HepG2 (cell line): Measurements from ENCODE around the gene UBR3. TPM values are rescaled to one million over a fixed set of nuclear protein-coding genes. Genes with fewer than 3 reads are reported as not detected.

Source experiments
- ATAC-seq: fragments of 200-7000 bp; cut with Tn5 transposase; 3 replicates; pipeline ENCODE4 v1.9.1; 2020; ENCODE audit warnings: mild to moderate bottlenecking, moderate library complexity
- BruUV-seq: library from RNA; stranded (reverse); fragments of 400-500 nt; replicated peaks from 2 replicates; lab custom pipeline; 2021; lab: Mats Ljungman, UMichigan
- CTCF ChIA-PET: fragments of 300-600 bp; formaldehyde crosslinking; extraction: SDS; loops from one replicate; lab custom pipeline; 2021; ENCODE audit warnings: low total read pairs, inconsistent platforms, low intra/inter-chr PET ratio; lab: Yijun Ruan, JAX
- POLR2A ChIA-PET: fragments of 350-600 bp; sonication (Branson Sonifier 250); formaldehyde crosslinking; loops from one replicate; lab custom pipeline; 2020; ENCODE audit warnings: antibody characterized with exemption, inconsistent platforms; lab: Yijun Ruan, JAX
- DNase-seq: peaks from one replicate; pipeline ENCODE4 v3.0.0-alpha.2; 2015; ENCODE audit warnings: low spot score
- FAIRE-seq: peaks from 3 replicates; lab custom pipeline; 2011; peaks lifted over from hg19 to GRCh38; lab: Jason Lieb, UNC
- H2AFZ ChIP-seq: one replicate; pipeline ENCODE4 v1.6.1; 2011; ENCODE audit warnings: low read length, inconsistent platforms
- H3K27ac ChIP-seq: fragments of 300-600 bp; 3 replicates; pipeline ENCODE4 v1.8.0; 2011; ENCODE audit warnings: mixed run types, mild to moderate bottlenecking, mixed read lengths, low read length, inconsistent platforms; ENCODE audit not compliant: insufficient read depth; ENCODE audit errors: extremely low read length
- H3K27me3 ChIP-seq, 2 experiments: fragments of 200-600 bp in 1 of 2; 2 replicates in 1 of 2; 3 replicates in 1 of 2; pipeline versions ENCODE4 v1.6.0 to v1.8.0; 2011; ENCODE audit warnings: low read length in 2 of 2, mild to moderate bottlenecking in 2 of 2, moderate library complexity in 2 of 2, inconsistent platforms in 1 of 2; ENCODE audit not compliant: insufficient read depth in 2 of 2, control insufficient read depth in 1 of 2
- H3K36me3 ChIP-seq, 2 experiments: fragments of 200-600 bp in 1 of 2; replicated peaks in 1 of 2; 2 replicates in 1 of 2; 3 replicates in 1 of 2; pipeline versions ENCODE4 v1.5.1 to v1.8.0; 2011; ENCODE audit warnings: low read length in 2 of 2, inconsistent platforms in 1 of 2; ENCODE audit not compliant: insufficient read depth in 2 of 2, control insufficient read depth in 1 of 2
- H3K4me1 ChIP-seq: 2 replicates; pipeline ENCODE4 v1.5.1; 2012; ENCODE audit warnings: low read length, inconsistent platforms; ENCODE audit not compliant: insufficient read depth
- H3K4me2 ChIP-seq: 2 replicates; pipeline ENCODE4 v1.6.0; 2011; ENCODE audit warnings: low read depth, low read length, inconsistent platforms
- H3K4me3 ChIP-seq, 3 experiments: fragments of 200-600 bp in 1 of 3; sonication (generic), shearing (Covaris generic) in 1 of 3; replicated peaks in 1 of 3; 2 replicates each; pipeline ENCODE4 v1.5.1; 2011 to 2016; ENCODE audit warnings: low read length in 3 of 3, inconsistent platforms in 2 of 3, low read depth in 2 of 3, mild to moderate bottlenecking in 2 of 3, control low read depth in 1 of 3, mixed read lengths in 1 of 3; ENCODE audit not compliant: insufficient read depth in 1 of 3
- H3K79me2 ChIP-seq: one replicate; pipeline ENCODE4 v1.6.1; 2011; ENCODE audit warnings: low read length, inconsistent platforms; ENCODE audit not compliant: insufficient read depth
- H3K9ac ChIP-seq: 2 replicates; pipeline ENCODE4 v1.6.0; 2011; ENCODE audit warnings: mild to moderate bottlenecking, low read depth, low read length, inconsistent platforms; ENCODE audit not compliant: insufficient read depth
- H3K9me3 ChIP-seq: 2 replicates; pipeline ENCODE4 v1.5.1; 2012; ENCODE audit warnings: mild to moderate bottlenecking, low read length
- H4K20me1 ChIP-seq: 2 replicates; pipeline ENCODE4 v1.6.0; 2011; ENCODE audit warnings: inconsistent platforms, mild to moderate bottlenecking, low read length, moderate library complexity; ENCODE audit not compliant: insufficient read depth
- E2F1 ChIP-seq: sonication (generic); formaldehyde crosslinking; IDR thresholded peaks from 2 replicates; pipeline ENCODE4 v1.5.0; 2020; ENCODE audit warnings: missing genetic modification reagents
- HMGXB4 ChIP-seq, 2 experiments: sonication (generic) in 1 of 2; formaldehyde crosslinking in 1 of 2; IDR thresholded peaks; 2 replicates each; pipeline versions ENCODE4 v1.4.0 to v1.6.1; 2018 to 2020; ENCODE audit warnings: missing genetic modification reagents in 2 of 2, borderline replicate concordance in 1 of 2, low read depth in 1 of 2, mild to moderate bottlenecking in 1 of 2, missing biosample characterization in 1 of 2
- RBM22 ChIP-seq: fragments of 200-400 bp; formaldehyde crosslinking; optimal IDR thresholded peaks from 2 replicates; pipeline ENCODE3; 2017; ENCODE audit warnings: mild to moderate bottlenecking, low read length, moderate library complexity
- TFE3 ChIP-seq: IDR thresholded peaks from 2 replicates; pipeline ENCODE4 v1.6.1; 2016
- ZNF446 ChIP-seq: sonication (generic); formaldehyde crosslinking; IDR thresholded peaks from 2 replicates; pipeline ENCODE4 v1.5.0; 2020; ENCODE audit warnings: mild to moderate bottlenecking, missing genetic modification reagents
- WGBS: methylation state at CpG from one replicate; pipeline ENCODE4 v1.1.6; 2017; ENCODE audit warnings: low lambda C conversion rate; 5-methylcytosine and 5-hydroxymethylcytosine counted together
- in situ Hi-C: cut with HindIII; loops from 2 replicates; pipeline ENCODE4 v1.10.0; 2017; ENCODE audit warnings: low pct_unique_long_range_greater_than_20kb; ENCODE audit not compliant: extremely low pct_ligation_motif_present
- intact Hi-C: fragments of 100-400 bp; cut with micrococcal nuclease; formaldehyde crosslinking; loops from one replicate; pipeline ENCODE4 v1.10.0; 2022; ENCODE audit not compliant: unreplicated experiment
- polyA plus RNA-seq, 8 experiments: library from polyadenylated mRNA; depleted of rRNA in 3 of 8; stranded (reverse) in 7 of 8; unstranded in 1 of 8; fragments of >200 nt; fragmentation: Illumina TruSeq in 4 of 8; extraction: Trizol in 4 of 8; gene quantifications; 2 replicates each; pipeline versions ENCODE4 v1.2.1 to v1.2.3, GENCODE V29; 2011 to 2016; ENCODE audit warnings: low read depth in 4 of 8, missing spikeins in 1 of 8, mixed read lengths in 1 of 8; ENCODE audit not compliant: insufficient read depth in 1 of 8
- total RNA-seq, 5 experiments: library from RNA; depleted of rRNA; stranded (reverse); fragments of >200 nt; fragmentation: Illumina TruSeq; extraction: Trizol; gene quantifications; 2 replicates each; pipeline ENCODE4 v1.2.3, GENCODE V29; 2016; ENCODE audit warnings: low read depth in 1 of 5

The UBR3 gene
- total and polyA plus RNA-seq, 2 of the 13 experiments (the other 11 are each of a cell fraction or from before 2014, with no cell fraction given), result 15.1 to 28.0 TPM

GRCh38 chr2:169782513-169782912 lies 44.7 kb upstream of the UBR3 start:
- CTCF ChIA-PET, result no interaction called here
- Histone ChIP-seq H3K9ac (no peak overlapping the region), H3K9me3 (no peaks in the 10 kb centered on the region), H3K4me1 (peaks cover 14% of the 10 kb centered on the region), H3K36me3 (no peaks in the 10 kb centered on the region), H3K4me2 (no peak overlapping the region), H3K27me3 (no peaks in the 10 kb centered on the region), H2AFZ (no peak overlapping the region), H4K20me1 (no peaks in the 10 kb centered on the region), H3K4me3 (no peak overlapping the region), H3K79me2 (no peaks in the 10 kb centered on the region), H3K27ac (no peak overlapping the region)
- POLR2A ChIA-PET, result no interaction called here
- ATAC-seq (no peak; the same call in 2 of the 3 replicates), DNase-seq (no peak), FAIRE-seq (no peak)
- 96% methylated on average over 1 of the region's 1 CpG for WGBS
- in situ Hi-C loops, result no loop called here
- TF ChIP-seq HMGXB4 (CRISPR knock-in tag; IDR thresholded peaks at IDR 0.05; ENCODE audit: borderline replicate concordance in 1 of 2, low read depth in 1 of 2) (no peak), ZNF446 (no peak), TFE3 (CRISPR knock-in tag) (no peak), E2F1 (no peak), RBM22 (no peak)
- no TSS peak for BruUV-seq
- intact Hi-C loops, result no loop called here
